HG03342 (cell line): ENCODE results near the gene BAX.

Source experiments
- ATAC-seq: cut with Tn5 transposase; IDR thresholded peaks from one replicate; pipeline ENCODE4 v1.9.1; 2021; ENCODE audit warnings: mild to moderate bottlenecking, moderate library complexity; ENCODE audit not compliant: unreplicated experiment

The BAX gene

GRCh38 chr19:48961673-48962028 is 7.0 kb downstream of the BAX start:
- no peak for ATAC-seq

- peak; percentile 29 for ATAC-seq
These were observed 7.6 kb downstream of the BAX start for GRCh38 chr19:48962029-48962848.

- ATAC-seq = no peak
These were observed 8.1 kb downstream of the BAX start for GRCh38 chr19:48962849-48963165.

- ATAC-seq = no peak
These were observed 8.9 kb downstream of the BAX start for GRCh38 chr19:48963371-48964204.

DNA sequence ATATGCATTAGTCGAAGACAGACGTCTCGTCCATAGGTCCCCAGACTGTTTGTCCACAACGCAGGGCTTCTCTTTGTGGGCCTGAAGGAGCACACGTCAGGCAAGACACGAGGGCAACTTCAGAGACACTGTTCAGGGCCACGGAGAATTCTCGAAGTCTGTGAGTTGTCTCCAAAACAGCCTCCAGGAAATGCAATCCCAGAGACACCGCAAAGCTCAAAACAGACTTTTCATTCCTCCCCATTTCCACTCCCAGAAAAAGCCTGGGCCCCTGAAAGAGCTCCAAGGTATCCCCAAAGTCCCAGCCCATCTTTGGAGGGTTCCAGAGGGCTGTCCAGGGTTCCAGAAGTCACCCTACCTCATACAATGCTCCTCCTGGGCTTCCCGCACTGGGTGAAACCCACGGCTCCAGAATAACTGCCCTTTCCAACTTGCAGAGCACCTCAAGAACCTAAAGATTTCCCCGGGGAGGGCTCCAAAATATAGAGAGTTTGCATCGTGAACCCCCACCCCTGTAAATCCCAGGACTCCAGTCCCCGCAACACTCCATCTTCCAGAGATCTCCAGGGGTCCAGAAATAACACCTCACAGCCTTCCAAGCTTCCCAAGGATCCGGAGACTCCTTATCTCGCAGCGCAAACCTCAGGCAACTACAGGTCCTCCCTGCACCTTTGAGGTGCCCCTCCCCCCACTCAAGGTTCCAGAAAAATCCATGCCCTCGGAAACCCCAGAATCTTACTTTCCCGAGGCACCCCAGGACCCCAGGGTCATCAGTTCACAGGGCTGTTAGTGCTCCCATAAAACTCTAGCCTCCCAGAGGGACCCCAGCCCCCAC is 9.7 kb downstream of the BAX start:
- no peak for ATAC-seq

DNA sequence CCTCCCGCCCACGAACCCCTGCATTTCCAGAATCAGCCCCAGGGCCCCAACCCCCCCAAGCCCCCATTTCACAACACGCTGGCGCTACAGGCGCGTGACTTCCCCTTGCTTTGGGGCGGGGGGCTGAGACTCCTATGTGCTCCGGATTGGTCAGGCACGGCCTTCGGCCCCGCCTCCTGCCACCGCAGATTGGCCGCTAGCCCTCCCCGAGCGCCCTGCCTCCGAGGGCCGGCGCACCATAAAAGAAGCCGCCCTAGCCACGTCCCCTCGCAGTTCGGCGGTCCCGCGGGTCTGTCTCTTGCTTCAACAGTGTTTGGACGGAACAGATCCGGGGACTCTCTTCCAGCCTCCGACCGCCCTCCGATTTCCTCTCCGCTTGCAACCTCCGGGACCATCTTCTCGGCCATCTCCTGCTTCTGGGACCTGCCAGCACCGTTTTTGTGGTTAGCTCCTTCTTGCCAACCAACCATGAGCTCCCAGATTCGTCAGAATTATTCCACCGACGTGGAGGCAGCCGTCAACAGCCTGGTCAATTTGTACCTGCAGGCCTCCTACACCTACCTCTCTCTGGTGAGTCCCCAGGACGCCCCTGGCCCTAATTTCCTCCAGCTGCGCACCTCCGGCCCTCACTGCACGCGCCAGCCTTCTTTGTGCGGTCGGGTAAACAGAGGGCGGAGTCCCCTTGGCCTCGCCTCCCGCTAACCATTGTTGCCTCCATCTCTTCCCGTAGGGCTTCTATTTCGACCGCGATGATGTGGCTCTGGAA is 10.5 kb downstream of the BAX start, which contains the start of gene FTL:
FTL (plus strand) TSS at position 270 of the 766 bp plus-strand sequence; CDS start at position 469, 199 bp downstream.
- ATAC-seq = peak; percentile 50

DNA sequence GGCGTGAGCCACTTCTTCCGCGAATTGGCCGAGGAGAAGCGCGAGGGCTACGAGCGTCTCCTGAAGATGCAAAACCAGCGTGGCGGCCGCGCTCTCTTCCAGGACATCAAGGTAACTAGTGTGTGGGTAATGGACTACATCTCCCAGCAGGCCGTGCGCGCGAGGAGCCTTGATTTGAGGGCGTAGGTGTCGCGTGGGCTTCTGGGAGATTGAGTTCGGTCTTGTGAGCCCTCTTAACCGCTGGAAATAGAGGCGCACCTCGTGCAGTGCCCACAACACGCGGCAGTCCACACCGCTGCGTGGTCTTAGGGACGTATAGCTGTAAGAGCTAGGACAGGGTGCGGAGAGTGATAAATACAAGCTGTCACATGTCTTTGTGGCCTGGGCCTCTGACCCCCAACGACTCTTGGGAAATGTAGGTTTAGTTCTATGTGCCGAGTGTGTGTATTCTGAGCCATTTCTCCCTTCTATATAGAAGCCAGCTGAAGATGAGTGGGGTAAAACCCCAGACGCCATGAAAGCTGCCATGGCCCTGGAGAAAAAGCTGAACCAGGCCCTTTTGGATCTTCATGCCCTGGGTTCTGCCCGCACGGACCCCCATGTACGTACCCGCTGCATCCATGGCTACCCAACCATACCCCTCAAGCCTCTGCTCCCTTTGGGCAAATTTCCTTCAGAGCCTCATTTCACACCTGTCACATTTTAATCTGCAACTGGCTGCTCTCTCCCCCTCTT is 11.3 kb downstream of the BAX start:
- peak; percentile 12 for ATAC-seq

DNA sequence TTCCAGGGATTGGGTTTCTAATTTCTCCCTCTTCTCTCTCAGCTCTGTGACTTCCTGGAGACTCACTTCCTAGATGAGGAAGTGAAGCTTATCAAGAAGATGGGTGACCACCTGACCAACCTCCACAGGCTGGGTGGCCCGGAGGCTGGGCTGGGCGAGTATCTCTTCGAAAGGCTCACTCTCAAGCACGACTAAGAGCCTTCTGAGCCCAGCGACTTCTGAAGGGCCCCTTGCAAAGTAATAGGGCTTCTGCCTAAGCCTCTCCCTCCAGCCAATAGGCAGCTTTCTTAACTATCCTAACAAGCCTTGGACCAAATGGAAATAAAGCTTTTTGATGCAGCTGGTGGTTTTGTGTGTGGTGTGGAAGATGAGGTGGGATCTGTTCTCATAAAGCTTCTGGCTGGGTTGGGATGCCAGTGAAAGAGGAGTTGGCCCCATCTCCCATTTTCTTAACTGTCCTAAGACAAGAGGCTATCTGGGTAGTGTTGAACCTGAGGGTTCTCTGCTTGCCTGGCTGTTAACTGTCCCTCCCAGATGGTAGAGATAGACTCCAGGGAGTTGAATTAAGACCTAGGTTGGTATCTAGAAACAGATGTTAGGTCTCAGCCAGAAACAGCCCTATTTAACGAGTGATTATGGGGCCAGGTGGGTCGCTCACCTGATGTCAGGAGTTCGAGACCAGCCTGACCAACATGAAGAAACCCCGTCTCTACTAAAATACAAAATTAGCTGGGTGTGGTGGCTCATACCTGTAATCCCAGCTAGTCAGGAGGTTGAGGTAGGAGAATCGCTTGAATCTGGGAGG is 12.1 kb downstream of the BAX start:
- no peak for ATAC-seq

- no peak for ATAC-seq
These were observed 12.9 kb downstream of the BAX start for GRCh38 chr19:48967346-48968178.

GRCh38 chr19:48968179-48968661 is 13.5 kb downstream of the BAX start:
- ATAC-seq = no peak

DNA sequence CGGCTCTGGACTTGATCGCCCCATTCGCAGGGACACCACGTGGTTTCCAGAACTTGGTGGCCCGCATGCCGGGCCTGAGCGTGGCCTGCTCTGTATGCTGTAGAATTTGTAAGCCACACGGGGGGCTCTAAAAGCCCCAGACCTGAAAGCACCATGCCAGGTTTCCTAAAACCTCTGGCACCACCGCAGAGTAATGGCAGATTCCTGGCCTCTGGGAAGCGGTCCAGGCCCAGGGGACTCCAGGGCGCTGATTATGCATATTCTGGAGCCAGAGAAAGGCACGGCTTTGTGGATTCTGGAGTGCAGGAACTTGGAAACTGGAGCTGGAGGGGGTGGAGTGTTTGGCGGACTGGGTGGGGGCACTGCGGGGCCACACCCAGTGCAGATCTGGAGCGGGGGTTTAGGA is 14.1 kb downstream of the BAX start:
- ATAC-seq = no peak

- no peak for ATAC-seq
These were observed 14.8 kb downstream of the BAX start for GRCh38 chr19:48969276-48970138.

- ATAC-seq = no peak
These were observed 15.6 kb downstream of the BAX start for GRCh38 chr19:48970139-48970766.

GRCh38 chr19:48970923-48971395 is 16.3 kb downstream of the BAX start:
- ATAC-seq = no peak

- ATAC-seq = no peak
These were observed 21.5 kb downstream of the BAX start for GRCh38 chr19:48975947-48976847.
